ENCODE measurements around the gene PDGFC. TPM values are rescaled to one million over a fixed set of nuclear protein-coding genes. Genes with fewer than 3 reads are reported as not detected.

PDGFC gene
- total RNA-seq, 1 experiment from 2014 or later = 4.5 TPM

- no peak overlapping the region for H2BK120ac ChIP-seq (ENCODE audit: low read depth, low read length, poor library complexity, severe bottlenecking)
- H3T11ph ChIP-seq (ENCODE audit: low read length) = no peak overlapping the region
- H3K9me3 ChIP-seq (ENCODE audit: control insufficient read depth, low read depth, low read length) = no peaks in the 10 kb centered on the region
- H3K9me3 Mint-ChIP-seq = no peaks in the 10 kb centered on the region
- no peak overlapping the region for H3K9ac ChIP-seq (ENCODE audit: extremely low read depth, insufficient read length, low read length)
- H3K27me3 ChIP-seq (ENCODE audit: insufficient read depth, low read length) = no peaks in the 10 kb centered on the region
- H2BK20ac ChIP-seq (ENCODE audit: low read depth, low read length, poor library complexity, severe bottlenecking) = no peak overlapping the region
- no peak overlapping the region for H3K56ac ChIP-seq (ENCODE audit: insufficient read length, low read depth, low read length)
- no peak overlapping the region for H2BK12ac ChIP-seq (ENCODE audit: insufficient read length, low read depth, low read length)
- WGBS (ENCODE audit: extremely low coverage, insufficient read length, low lambda C conversion rate) = no CpG with 5 or more reads among the region's 2 CpGs
- H2BK15ac ChIP-seq (ENCODE audit: low read depth, low read length) = no peak overlapping the region
- H3K23ac ChIP-seq (ENCODE audit: insufficient read length, low read depth, low read length) = no peak overlapping the region
- no peak overlapping the region for H3K4ac ChIP-seq (ENCODE audit: low read depth, low read length)
- no peak overlapping the region for H3K18ac ChIP-seq (ENCODE audit: insufficient read length, low read depth, low read length)
- H3K4me1 ChIP-seq (ENCODE audit: insufficient read depth, low read length) = no peaks in the 10 kb centered on the region
- H4K8ac ChIP-seq (replicated peaks; ENCODE audit: insufficient read length, low read depth, low read length) = no peak overlapping the region
- DNase-seq = no peak
- H3K4me1 Mint-ChIP-seq = no peaks in the 10 kb centered on the region
- no peaks in the 10 kb centered on the region for H3K36me3 Mint-ChIP-seq (ENCODE audit: insufficient read depth in 1 of 3, low read depth in 3 of 3)
- no peak overlapping the region for H4K91ac ChIP-seq (ENCODE audit: insufficient read length, low read depth, low read length)
- no peak overlapping the region for H2BK5ac ChIP-seq (ENCODE audit: insufficient read length, low read length)
- no peak overlapping the region for H3K27ac ChIP-seq (ENCODE audit: insufficient read length, low read depth, low read length)
- H3K4me2 ChIP-seq (ENCODE audit: insufficient read depth, insufficient read length, low read length) = no peak overlapping the region
- no peak overlapping the region for H3K4me3 Mint-ChIP-seq
- no peak overlapping the region for H4K5ac ChIP-seq (ENCODE audit: insufficient read length, low read depth, low read length)
- no peak overlapping the region for H3K27ac Mint-ChIP-seq
- H3K23me2 ChIP-seq (ENCODE audit: insufficient read length, low read depth, low read length, poor library complexity, severe bottlenecking) = no peaks in the 10 kb centered on the region
- H4K20me1 ChIP-seq (ENCODE audit: control insufficient read depth, insufficient read depth, insufficient read length) = no peaks in the 10 kb centered on the region
- TF ChIP-seq, protein P1, sequence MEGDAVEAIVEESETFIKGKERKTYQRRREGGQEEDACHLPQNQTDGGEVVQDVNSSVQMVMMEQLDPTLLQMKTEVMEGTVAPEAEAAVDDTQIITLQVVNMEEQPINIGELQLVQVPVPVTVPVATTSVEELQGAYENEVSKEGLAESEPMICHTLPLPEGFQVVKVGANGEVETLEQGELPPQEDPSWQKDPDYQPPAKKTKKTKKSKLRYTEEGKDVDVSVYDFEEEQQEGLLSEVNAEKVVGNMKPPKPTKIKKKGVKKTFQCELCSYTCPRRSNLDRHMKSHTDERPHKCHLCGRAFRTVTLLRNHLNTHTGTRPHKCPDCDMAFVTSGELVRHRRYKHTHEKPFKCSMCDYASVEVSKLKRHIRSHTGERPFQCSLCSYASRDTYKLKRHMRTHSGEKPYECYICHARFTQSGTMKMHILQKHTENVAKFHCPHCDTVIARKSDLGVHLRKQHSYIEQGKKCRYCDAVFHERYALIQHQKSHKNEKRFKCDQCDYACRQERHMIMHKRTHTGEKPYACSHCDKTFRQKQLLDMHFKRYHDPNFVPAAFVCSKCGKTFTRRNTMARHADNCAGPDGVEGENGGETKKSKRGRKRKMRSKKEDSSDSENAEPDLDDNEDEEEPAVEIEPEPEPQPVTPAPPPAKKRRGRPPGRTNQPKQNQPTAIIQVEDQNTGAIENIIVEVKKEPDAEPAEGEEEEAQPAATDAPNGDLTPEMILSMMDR (conservative IDR thresholded peaks at IDR 0.05) = no peak
- no peak overlapping the region for H2AFZ ChIP-seq (ENCODE audit: low read length)
- H2AK5ac ChIP-seq (ENCODE audit: insufficient read length, low read length) = no peak overlapping the region
- no peak overlapping the region for H3K14ac ChIP-seq (ENCODE audit: insufficient read depth, low read length)
- no peaks in the 10 kb centered on the region for H3K79me1 ChIP-seq (ENCODE audit: insufficient read depth, low read depth, low read length, poor library complexity, severe bottlenecking)
- no peaks in the 10 kb centered on the region for H3K79me2 ChIP-seq (ENCODE audit: insufficient read depth, low read length)
- no peaks in the 10 kb centered on the region for H3K27me3 Mint-ChIP-seq (ENCODE audit: low read depth)
These were observed 155.2 kb downstream of the PDGFC start for GRCh38 chr4:156816360-156816755.
